ENCODE data around the gene PXMP4.

DNA sequence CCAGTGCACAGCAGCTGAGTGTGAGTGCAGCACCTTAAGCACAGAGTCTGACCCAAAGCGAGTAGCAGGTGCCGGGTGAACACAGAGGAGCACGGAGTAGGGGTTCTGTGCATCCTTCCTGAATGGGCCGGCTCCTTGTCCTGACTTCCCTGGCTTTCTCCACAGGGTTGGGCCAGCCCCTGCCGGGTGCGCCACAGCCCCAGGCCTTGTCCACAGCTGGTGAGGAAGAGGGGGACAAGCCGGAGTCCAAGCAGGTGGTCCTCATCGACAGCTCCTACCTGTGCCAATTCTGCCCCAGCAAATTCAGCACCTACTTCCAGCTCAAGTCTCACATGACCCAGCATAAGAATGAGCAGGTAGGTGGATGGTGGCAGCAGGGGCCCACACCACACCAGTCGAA is 46.6 kb upstream of the PXMP4 start:
- TF ChIP-seq, protein P1, sequence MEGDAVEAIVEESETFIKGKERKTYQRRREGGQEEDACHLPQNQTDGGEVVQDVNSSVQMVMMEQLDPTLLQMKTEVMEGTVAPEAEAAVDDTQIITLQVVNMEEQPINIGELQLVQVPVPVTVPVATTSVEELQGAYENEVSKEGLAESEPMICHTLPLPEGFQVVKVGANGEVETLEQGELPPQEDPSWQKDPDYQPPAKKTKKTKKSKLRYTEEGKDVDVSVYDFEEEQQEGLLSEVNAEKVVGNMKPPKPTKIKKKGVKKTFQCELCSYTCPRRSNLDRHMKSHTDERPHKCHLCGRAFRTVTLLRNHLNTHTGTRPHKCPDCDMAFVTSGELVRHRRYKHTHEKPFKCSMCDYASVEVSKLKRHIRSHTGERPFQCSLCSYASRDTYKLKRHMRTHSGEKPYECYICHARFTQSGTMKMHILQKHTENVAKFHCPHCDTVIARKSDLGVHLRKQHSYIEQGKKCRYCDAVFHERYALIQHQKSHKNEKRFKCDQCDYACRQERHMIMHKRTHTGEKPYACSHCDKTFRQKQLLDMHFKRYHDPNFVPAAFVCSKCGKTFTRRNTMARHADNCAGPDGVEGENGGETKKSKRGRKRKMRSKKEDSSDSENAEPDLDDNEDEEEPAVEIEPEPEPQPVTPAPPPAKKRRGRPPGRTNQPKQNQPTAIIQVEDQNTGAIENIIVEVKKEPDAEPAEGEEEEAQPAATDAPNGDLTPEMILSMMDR (conservative IDR thresholded peaks at IDR 0.05) = no peak
- TF ChIP-seq ZFX (IDR thresholded peaks at IDR 0.05) = no peak

All from C4-2B (cell line).